AG04450 (cell line): ENCODE results near the gene CEP83. TPM values are rescaled to one million over a fixed set of nuclear protein-coding genes. Genes with fewer than 3 reads are reported as not detected.

Experiments
- CTCF ChIA-PET: fragments of 300-600, 350-600 bp; formaldehyde crosslinking; extraction: SDS; loops from one replicate; lab custom pipeline; 2022; ENCODE audit warnings: antibody characterized with exemption, inconsistent platforms; lab: Charles Lee
- POLR2A ChIA-PET: fragments of 350-600 bp; formaldehyde crosslinking; extraction: SDS; loops from one replicate; lab custom pipeline; 2021; ENCODE audit warnings: antibody characterized with exemption, inconsistent platforms; lab: Yijun Ruan, JAX
- DNase-seq: peaks from one replicate; pipeline ENCODE4 v3.0.0-alpha.2; 2011; ENCODE audit warnings: low read depth, low spot score
- H3K27ac ChIP-seq: one replicate; pipeline ENCODE4 v1.5.1; 2012; ENCODE audit warnings: low read depth, low read length, control low read depth
- H3K27me3 ChIP-seq: one replicate; pipeline ENCODE4 v1.6.0; 2012; ENCODE audit warnings: low read length; ENCODE audit not compliant: control insufficient read depth, insufficient read depth
- H3K4me3 ChIP-seq: 2 replicates; pipeline ENCODE4 v1.5.1; 2011; ENCODE audit warnings: mild to moderate bottlenecking, low read depth, low read length, control low read depth
- H3K9me3 ChIP-seq: 2 replicates; pipeline ENCODE4 v1.5.1; 2012; ENCODE audit warnings: low read length; ENCODE audit not compliant: control insufficient read depth, insufficient read depth
- CTCF ChIP-seq: IDR thresholded peaks from 2 replicates; pipeline ENCODE4 v1.5.1; 2011; ENCODE audit warnings: low read depth, low read length, control low read depth, inconsistent platforms
- polyA plus RNA-seq: library from polyadenylated mRNA; depleted of rRNA; stranded (reverse); fragments of >200 nt; gene quantifications from 2 replicates; pipeline ENCODE4 v1.2.3, GENCODE V29; 2011

CEP83 gene
- polyA plus RNA-seq, 1 experiment, result 10.0 TPM

DNA sequence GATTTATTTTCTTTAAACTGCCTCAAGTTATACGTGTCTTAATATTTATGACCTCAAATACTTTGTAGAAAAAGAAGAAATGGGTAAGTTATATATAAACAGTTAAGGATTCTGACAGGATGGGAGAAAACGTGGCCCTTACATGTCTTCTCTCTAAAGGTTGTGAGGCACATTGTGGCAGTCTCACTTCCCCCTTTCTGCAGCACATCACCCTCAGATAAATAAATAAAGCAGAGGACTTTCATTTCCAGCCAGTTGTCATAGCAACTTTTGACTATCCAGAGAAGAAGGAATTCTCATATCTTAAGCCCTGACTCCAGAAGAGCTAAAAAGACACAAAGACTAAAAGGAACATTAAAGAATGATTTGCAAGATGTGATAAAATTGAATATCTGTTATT lies 28.8 kb upstream of the CEP83 start:
- Histone ChIP-seq H3K27ac (no peak overlapping the region), H3K27me3 (peaks cover 4% of the 10 kb centered on the region), H3K4me3 (no peak overlapping the region), H3K9me3 (no peaks in the 10 kb centered on the region)
- ChIA-PET POLR2A (no interaction called here), CTCF (no interaction called here)
- no peak for DNase-seq
- TF ChIP-seq CTCF, result no peak

DNA sequence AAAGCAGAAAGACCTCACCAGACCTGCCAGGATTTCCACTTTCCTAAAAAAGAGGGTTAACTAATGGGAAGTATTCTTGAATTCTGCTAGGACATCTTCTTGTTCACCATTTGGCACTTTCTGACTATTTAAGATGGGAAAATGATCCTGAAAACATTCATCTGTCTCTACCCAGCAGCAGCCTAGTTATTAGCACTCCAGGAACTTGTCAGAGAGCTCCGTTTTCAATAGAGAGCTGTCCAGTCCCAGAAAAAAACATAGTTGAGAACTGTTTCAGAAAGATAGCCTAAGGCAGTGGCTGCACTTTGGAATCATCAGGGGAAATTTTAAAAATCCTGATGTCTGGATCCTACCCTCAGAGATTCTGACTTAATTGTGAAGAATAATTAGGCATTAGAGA lies 22.1 kb upstream of the CEP83 start:
- H3K27ac ChIP-seq, result no peak overlapping the region
- no peaks in the 10 kb centered on the region for H3K27me3 ChIP-seq
- no peaks in the 10 kb centered on the region for H3K9me3 ChIP-seq
- no peak overlapping the region for H3K4me3 ChIP-seq
- CTCF ChIA-PET, result no interaction called here
- POLR2A ChIA-PET, result no interaction called here
- no peak for TF ChIP-seq CTCF
- DNase-seq, result no peak

DNA sequence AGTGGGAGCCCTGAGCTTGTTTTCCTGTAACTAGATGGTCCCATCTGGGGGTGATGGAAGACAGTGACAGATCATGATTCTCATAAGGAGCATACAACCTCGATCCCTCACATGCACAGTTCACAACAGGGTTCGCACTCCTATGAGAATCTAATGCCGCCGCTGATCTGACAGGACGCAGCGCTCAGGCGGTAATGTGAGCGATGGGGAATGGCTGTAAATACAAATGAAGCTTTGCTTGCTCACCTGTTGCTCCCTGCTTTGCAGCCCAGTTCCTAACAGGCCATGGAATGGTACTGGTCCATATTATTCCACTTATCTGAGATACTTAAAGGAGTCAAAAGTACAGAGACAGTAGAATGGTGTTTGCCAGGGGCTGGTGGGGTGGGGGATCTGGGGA lies 9.9 kb upstream of the CEP83 start:
- Histone ChIP-seq H3K27me3 (no peaks in the 10 kb centered on the region), H3K4me3 (no peak overlapping the region), H3K9me3 (no peaks in the 10 kb centered on the region), H3K27ac (no peak overlapping the region)
- CTCF ChIA-PET, result no interaction called here
- POLR2A ChIA-PET, result no interaction called here
- DNase-seq, result no peak
- no peak for TF ChIP-seq CTCF

- no peak for DNase-seq
- TF ChIP-seq CTCF, result no peak
- ChIA-PET CTCF (interaction anchor here (1.3 kb wide), 1 partner anchor 27 kb away, joined by 3 read pairs; no protein-coding TSS in a partner anchor), POLR2A (no interaction called here)
- Histone ChIP-seq H3K9me3 (no peaks in the 10 kb centered on the region; the same call in 1 of the 2 replicates), H3K4me3 (peak overlapping the region; percentile 92), H3K27ac (peak overlapping the region; percentile 83), H3K27me3 (no peaks in the 10 kb centered on the region)
These were observed 921 bp upstream of the CEP83 start for GRCh38 chr12:94460616-94460959.

DNA sequence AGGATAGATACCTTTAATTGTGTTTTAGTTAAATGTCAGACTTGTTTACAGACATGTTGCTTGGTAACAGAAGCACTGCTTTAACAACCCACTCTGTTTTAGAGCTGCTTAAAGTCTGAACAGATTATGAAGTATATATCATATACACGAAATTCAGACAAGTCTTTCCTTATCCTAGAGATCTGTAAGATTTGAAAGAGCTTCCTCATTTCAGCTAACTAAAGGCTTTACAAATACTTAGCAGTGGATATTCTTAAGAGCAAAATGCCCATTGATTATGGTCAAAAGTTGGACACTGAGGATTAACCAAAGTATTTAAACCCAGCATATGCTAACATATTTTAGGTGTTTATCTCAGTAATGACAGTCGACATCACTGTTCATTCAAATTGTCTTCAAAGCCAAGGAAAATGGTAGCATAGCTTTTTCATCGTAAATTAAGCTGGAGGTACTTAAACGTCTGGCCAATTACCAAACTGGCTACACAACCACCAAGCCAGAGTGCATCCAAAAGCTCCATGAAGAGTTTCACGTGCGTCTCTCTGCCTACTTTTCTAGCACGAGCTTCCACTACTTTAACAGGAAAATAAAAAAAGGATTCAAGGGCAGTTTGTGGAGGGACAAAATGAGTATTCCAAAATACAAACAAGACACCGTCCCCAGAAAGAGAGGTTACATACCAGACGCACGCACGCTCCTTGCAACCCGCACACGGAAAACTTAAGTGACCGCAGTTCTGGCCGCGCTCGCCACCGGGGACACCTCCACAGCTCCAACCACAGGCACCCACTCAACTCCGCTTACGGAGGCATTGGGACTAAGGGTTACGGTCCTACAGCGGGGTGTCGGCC lies 565 bp downstream of the CEP83 start:
- DNase-seq, result no peak
- Histone ChIP-seq H3K27ac (peak overlapping the region; percentile 83), H3K4me3 (peak overlapping the region; percentile 92), H3K27me3 (no peaks in the 10 kb centered on the region), H3K9me3 (peaks cover 5% of the 10 kb centered on the region)
- ChIA-PET CTCF (interaction anchor here (1.0 to 1.1 kb wide), 3 partner anchors 286 to 355 kb away, joined by 3 read pairs; no protein-coding TSS in a partner anchor), POLR2A (interaction anchor here (1.6 kb wide), 1 partner anchor 197 kb away, joined by 4 read pairs; no protein-coding TSS in a partner anchor)
- TF ChIP-seq CTCF, result no peak
